Neural cell (in vitro differentiated cells): ENCODE data around the gene UBE2H. TPM values are rescaled to one million over a fixed set of nuclear protein-coding genes. Genes with fewer than 3 reads are reported as not detected.

Experiments
- H2AFZ ChIP-seq: fragments of 200-600, 300-800 bp; sonication (generic), shearing (Covaris generic); 2 replicates; pipeline ENCODE4 v1.6.0; 2014; ENCODE audit warnings: low read depth, mild to moderate bottlenecking, antibody characterized with exemption, low read length, moderate library complexity
- H3F3A ChIP-seq: fragments of 200-600 bp; shearing (Covaris generic); 2 replicates; pipeline ENCODE4 v1.6.1; 2016; ENCODE audit warnings: mild to moderate bottlenecking, moderate library complexity, mixed read lengths, antibody characterized with exemption, low read length; ENCODE audit not compliant: insufficient read depth, poor library complexity, severe bottlenecking
- H3K27ac ChIP-seq: fragments of 200-600, 300-800 bp; sonication (generic), shearing (Covaris generic); 2 replicates; pipeline ENCODE4 v1.5.1; 2014; ENCODE audit warnings: mild to moderate bottlenecking, low read length, moderate library complexity
- H3K27me3 ChIP-seq: fragments of 300-800, 200-600 bp; sonication (generic), shearing (Covaris generic); 2 replicates; pipeline ENCODE4 v1.6.0; 2014; ENCODE audit warnings: mild to moderate bottlenecking, low read depth, low read length, moderate library complexity; ENCODE audit not compliant: insufficient read depth
- H3K36me3 ChIP-seq: fragments of 300-800, 200-600 bp; sonication (generic), shearing (Covaris generic); 2 replicates; pipeline ENCODE4 v1.5.1; 2014; ENCODE audit warnings: mild to moderate bottlenecking, antibody characterized with exemption, low read length, moderate library complexity; ENCODE audit not compliant: insufficient read depth
- H3K4me2 ChIP-seq: fragments of 300-800, 200-600 bp; sonication (generic), shearing (Covaris generic); 2 replicates; pipeline ENCODE4 v1.6.0; 2014; ENCODE audit warnings: mild to moderate bottlenecking, low read length
- H3K4me3 ChIP-seq: fragments of 300-800, 200-600 bp; sonication (generic), shearing (Covaris generic); 2 replicates; pipeline ENCODE4 v1.5.1; 2014; ENCODE audit warnings: mild to moderate bottlenecking, low read length, moderate library complexity
- H3K79me2 ChIP-seq: fragments of 200-600 bp; shearing (Covaris generic); replicated peaks from 2 replicates; pipeline ENCODE4 v1.6.0; 2014; ENCODE audit warnings: mild to moderate bottlenecking, low read length, moderate library complexity; ENCODE audit not compliant: insufficient read depth
- H3K9ac ChIP-seq: fragments of 300-800, 200-600 bp; sonication (generic), shearing (Covaris generic); 2 replicates; pipeline ENCODE4 v1.6.1; 2016; ENCODE audit warnings: mild to moderate bottlenecking, low read length, mixed read lengths
- H3K9me2 ChIP-seq: fragments of 200-600 bp; shearing (Covaris generic); 2 replicates; pipeline ENCODE4 v1.6.1; 2016; ENCODE audit warnings: mild to moderate bottlenecking, low read length, mixed read lengths; ENCODE audit not compliant: insufficient read depth
- H3K9me3 ChIP-seq: fragments of 200-600, 300-800 bp; sonication (generic), shearing (Covaris generic); 2 replicates; pipeline ENCODE4 v1.6.1; 2016; ENCODE audit warnings: mild to moderate bottlenecking, mixed run types, low read length, moderate library complexity, mixed read lengths
- H4K20me1 ChIP-seq: fragments of 200-600 bp; shearing (Covaris generic); 2 replicates; pipeline ENCODE4 v1.6.1; 2016; ENCODE audit warnings: mild to moderate bottlenecking, mixed run types; ENCODE audit not compliant: insufficient read depth
- EP300 ChIP-seq: fragments of 450-650 bp; conservative IDR thresholded peaks from 2 replicates; pipeline ENCODE4 v1.6.1; 2014; ENCODE audit warnings: antibody characterized with exemption, mild to moderate bottlenecking, moderate library complexity; ENCODE audit not compliant: poor library complexity, severe bottlenecking
- EZH2 ChIP-seq: fragments of 200-600, 300-800 bp; shearing (Covaris generic), sonication (generic); IDR thresholded peaks from 2 replicates; pipeline ENCODE4 v1.6.1; 2014; ENCODE audit warnings: antibody characterized with exemption, low read length, borderline replicate concordance, mild to moderate bottlenecking; ENCODE audit not compliant: insufficient read depth, poor library complexity, severe bottlenecking
- MXI1 ChIP-seq: fragments of 450-650 bp; conservative IDR thresholded peaks from 2 replicates; pipeline ENCODE4 v1.6.1; 2014; ENCODE audit warnings: antibody characterized with exemption, mild to moderate bottlenecking; ENCODE audit not compliant: poor library complexity, severe bottlenecking
- POLR2AphosphoS5 ChIP-seq: IDR thresholded peaks from 2 replicates; pipeline ENCODE4 v1.6.1; 2012
- RAD21 ChIP-seq: fragments of 450-650 bp; conservative IDR thresholded peaks from 2 replicates; pipeline ENCODE4 v1.6.1; 2014; ENCODE audit warnings: antibody characterized with exemption, mild to moderate bottlenecking, moderate library complexity
- SMC3 ChIP-seq: fragments of 450-650 bp; conservative IDR thresholded peaks from 2 replicates; pipeline ENCODE4 v1.6.1; 2014; ENCODE audit warnings: antibody characterized with exemption, mild to moderate bottlenecking, moderate library complexity; ENCODE audit not compliant: poor library complexity
- TAF1 ChIP-seq: IDR thresholded peaks from 2 replicates; pipeline ENCODE4 v1.6.1; 2012; ENCODE audit warnings: low read depth
- polyA plus RNA-seq: library from polyadenylated mRNA; depleted of rRNA; stranded (reverse); fragments of >200 nt; gene quantifications from 2 replicates; pipeline ENCODE4 v1.2.3, GENCODE V29; 2014
- TF ChIP-seq, protein P1 (sequence below): IDR thresholded peaks from 2 replicates; pipeline ENCODE4 v1.6.1; 2012; ENCODE audit warnings: borderline replicate concordance
- TF ChIP-seq, protein P2 (sequence below): fragments of 450-650 bp; IDR thresholded peaks from 2 replicates; pipeline ENCODE4 v1.5.1; 2014; ENCODE audit warnings: antibody characterized with exemption, mild to moderate bottlenecking, moderate library complexity; ENCODE audit not compliant: poor library complexity, severe bottlenecking

Gene UBE2H
- polyA plus RNA-seq, 1 donor from 2014 or later: 96.1 TPM

DNA sequence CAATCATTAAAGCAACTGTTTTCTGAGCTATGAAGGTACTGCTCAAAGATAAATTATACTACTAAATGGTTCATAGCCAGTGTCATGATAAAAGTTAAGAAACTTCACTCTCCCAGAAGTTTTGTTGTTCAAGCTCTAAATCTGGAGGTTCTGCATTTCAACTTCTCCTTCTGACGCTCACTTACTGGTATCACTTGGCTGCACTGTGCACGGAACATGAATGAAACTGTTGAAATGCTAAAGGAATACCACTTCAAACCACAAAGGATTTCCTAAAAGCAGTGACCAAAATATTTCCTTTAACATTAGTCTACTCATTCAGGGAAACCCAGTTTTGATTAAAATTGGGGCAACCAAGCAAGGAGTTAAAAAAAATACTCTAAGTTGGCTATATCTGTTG lies 93.6 kb downstream of the UBE2H start (continued):
- TF ChIP-seq EZH2: no peak
- TF ChIP-seq POLR2AphosphoS5: no peak

DNA sequence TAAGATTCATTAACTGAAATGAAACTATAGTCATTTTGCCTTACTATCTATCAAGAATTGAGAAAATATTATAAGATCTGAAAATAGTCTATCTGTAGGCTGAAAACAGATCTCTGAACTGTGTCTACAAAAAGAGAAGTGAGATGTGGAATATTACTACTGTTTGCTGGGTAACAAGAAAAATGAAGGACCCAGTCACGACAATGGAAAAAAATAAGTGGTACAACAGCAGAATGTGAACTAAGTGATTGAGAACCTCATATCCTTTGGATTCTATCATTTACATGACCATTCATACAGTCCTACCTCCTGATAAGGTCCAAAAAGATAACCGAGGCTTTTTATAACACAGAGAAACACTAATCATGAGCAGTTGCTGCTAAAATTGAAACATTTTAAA lies 94.3 kb downstream of the UBE2H start:
- H3K36me3 ChIP-seq: no peaks in the 10 kb centered on the region
- H3K4me3 ChIP-seq: no peak overlapping the region
- no peak for TF ChIP-seq TAF1
- TF ChIP-seq, protein P1, sequence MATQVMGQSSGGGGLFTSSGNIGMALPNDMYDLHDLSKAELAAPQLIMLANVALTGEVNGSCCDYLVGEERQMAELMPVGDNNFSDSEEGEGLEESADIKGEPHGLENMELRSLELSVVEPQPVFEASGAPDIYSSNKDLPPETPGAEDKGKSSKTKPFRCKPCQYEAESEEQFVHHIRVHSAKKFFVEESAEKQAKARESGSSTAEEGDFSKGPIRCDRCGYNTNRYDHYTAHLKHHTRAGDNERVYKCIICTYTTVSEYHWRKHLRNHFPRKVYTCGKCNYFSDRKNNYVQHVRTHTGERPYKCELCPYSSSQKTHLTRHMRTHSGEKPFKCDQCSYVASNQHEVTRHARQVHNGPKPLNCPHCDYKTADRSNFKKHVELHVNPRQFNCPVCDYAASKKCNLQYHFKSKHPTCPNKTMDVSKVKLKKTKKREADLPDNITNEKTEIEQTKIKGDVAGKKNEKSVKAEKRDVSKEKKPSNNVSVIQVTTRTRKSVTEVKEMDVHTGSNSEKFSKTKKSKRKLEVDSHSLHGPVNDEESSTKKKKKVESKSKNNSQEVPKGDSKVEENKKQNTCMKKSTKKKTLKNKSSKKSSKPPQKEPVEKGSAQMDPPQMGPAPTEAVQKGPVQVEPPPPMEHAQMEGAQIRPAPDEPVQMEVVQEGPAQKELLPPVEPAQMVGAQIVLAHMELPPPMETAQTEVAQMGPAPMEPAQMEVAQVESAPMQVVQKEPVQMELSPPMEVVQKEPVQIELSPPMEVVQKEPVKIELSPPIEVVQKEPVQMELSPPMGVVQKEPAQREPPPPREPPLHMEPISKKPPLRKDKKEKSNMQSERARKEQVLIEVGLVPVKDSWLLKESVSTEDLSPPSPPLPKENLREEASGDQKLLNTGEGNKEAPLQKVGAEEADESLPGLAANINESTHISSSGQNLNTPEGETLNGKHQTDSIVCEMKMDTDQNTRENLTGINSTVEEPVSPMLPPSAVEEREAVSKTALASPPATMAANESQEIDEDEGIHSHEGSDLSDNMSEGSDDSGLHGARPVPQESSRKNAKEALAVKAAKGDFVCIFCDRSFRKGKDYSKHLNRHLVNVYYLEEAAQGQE: no peak
- TF ChIP-seq POLR2AphosphoS5: no peak
- H3K9ac ChIP-seq: no peak overlapping the region
- H3K9me2 ChIP-seq: no peaks in the 10 kb centered on the region
- H3K27me3 ChIP-seq: no peaks in the 10 kb centered on the region
- peaks cover 11% of the 10 kb centered on the region for H4K20me1 ChIP-seq
- no peak overlapping the region for H3K27ac ChIP-seq
- H3F3A ChIP-seq: no peaks in the 10 kb centered on the region
- no peaks in the 10 kb centered on the region for H3K9me3 ChIP-seq
- peaks cover 29% of the 10 kb centered on the region for H3K79me2 ChIP-seq
- H2AFZ ChIP-seq: no peak overlapping the region
- H3K4me2 ChIP-seq: no peak overlapping the region

DNA sequence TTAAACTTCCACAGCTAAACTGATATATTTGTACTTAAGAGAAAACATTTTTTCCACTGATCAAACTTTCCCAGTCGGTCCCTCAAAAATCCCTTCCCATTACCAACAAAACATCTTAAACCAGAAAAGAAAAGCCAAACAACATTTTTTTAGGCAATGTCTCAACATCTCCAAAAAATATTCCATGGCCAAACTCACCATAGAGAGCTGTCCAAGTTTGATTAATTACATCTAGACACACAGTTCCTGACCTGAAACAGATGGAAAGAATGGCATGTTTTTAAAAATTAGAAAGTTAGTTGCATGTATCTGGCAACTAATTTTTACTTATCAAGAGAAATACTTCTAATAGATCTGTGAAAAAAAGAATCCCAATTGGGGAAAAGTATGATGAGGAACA lies 95.4 kb downstream of the UBE2H start:
- no peak overlapping the region for H3K9ac ChIP-seq
- H4K20me1 ChIP-seq: peaks cover 5% of the 10 kb centered on the region
- H3K4me2 ChIP-seq: no peak overlapping the region
- no peak overlapping the region for H2AFZ ChIP-seq
- no peak overlapping the region for H3K4me3 ChIP-seq
- no peaks in the 10 kb centered on the region for H3K27me3 ChIP-seq
- H3K9me3 ChIP-seq: no peaks in the 10 kb centered on the region
- TF ChIP-seq EZH2 (no peak), RAD21 (no peak), MXI1 (no peak), EP300 (no peak), TAF1 (no peak), POLR2AphosphoS5 (no peak), SMC3 (no peak)
- TF ChIP-seq, protein P2, sequence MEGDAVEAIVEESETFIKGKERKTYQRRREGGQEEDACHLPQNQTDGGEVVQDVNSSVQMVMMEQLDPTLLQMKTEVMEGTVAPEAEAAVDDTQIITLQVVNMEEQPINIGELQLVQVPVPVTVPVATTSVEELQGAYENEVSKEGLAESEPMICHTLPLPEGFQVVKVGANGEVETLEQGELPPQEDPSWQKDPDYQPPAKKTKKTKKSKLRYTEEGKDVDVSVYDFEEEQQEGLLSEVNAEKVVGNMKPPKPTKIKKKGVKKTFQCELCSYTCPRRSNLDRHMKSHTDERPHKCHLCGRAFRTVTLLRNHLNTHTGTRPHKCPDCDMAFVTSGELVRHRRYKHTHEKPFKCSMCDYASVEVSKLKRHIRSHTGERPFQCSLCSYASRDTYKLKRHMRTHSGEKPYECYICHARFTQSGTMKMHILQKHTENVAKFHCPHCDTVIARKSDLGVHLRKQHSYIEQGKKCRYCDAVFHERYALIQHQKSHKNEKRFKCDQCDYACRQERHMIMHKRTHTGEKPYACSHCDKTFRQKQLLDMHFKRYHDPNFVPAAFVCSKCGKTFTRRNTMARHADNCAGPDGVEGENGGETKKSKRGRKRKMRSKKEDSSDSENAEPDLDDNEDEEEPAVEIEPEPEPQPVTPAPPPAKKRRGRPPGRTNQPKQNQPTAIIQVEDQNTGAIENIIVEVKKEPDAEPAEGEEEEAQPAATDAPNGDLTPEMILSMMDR: no peak
- TF ChIP-seq, protein P1: no peak
- H3F3A ChIP-seq: no peaks in the 10 kb centered on the region
- peaks cover 29% of the 10 kb centered on the region for H3K79me2 ChIP-seq
- no peaks in the 10 kb centered on the region for H3K36me3 ChIP-seq
- H3K27ac ChIP-seq: no peak overlapping the region
- H3K9me2 ChIP-seq: no peaks in the 10 kb centered on the region
